ENCODE measurements around the gene MED25.
"Not testable (repeated sequence)": the region's sequence is repeated elsewhere in the genome, so short reads cannot be mapped to it uniquely, and the experiment has no call there.

Gene MED25

GRCh38 chr19:49818649-49819370 lies 721 bp downstream of the MED25 start:
- DNase-seq, result no peak

- not testable (repeated sequence) for DNase-seq
These were observed 1.5 kb downstream of the MED25 start for GRCh38 chr19:49819452-49820115.

GRCh38 chr19:49820125-49820524 lies 2.0 kb downstream of the MED25 start:
- peak; percentile 47 for DNase-seq

- DNase-seq, result peak; percentile 56
These were observed 5.4 kb downstream of the MED25 start for GRCh38 chr19:49823472-49823871.

GRCh38 chr19:49824662-49825061 lies 6.6 kb downstream of the MED25 start:
- no peak for DNase-seq

GRCh38 chr19:49827034-49827433 lies 8.9 kb downstream of the MED25 start:
- DNase-seq, result no peak

GRCh38 chr19:49829200-49829599 lies 11.1 kb downstream of the MED25 start:
- no peak for DNase-seq

GRCh38 chr19:49829721-49830120 lies 11.6 kb downstream of the MED25 start:
- DNase-seq, result no peak

GRCh38 chr19:49830766-49831165 lies 12.7 kb downstream of the MED25 start:
- no peak for DNase-seq

GRCh38 chr19:49831592-49831991 lies 13.5 kb downstream of the MED25 start:
- no peak for DNase-seq

- no peak for DNase-seq
These were observed 14.5 kb downstream of the MED25 start for GRCh38 chr19:49832556-49832955.

GRCh38 chr19:49833599-49833998 lies 15.5 kb downstream of the MED25 start:
- DNase-seq, result no peak

GRCh38 chr19:49835562-49835961 lies 17.5 kb downstream of the MED25 start:
- DNase-seq, result no peak

- no peak for DNase-seq
These were observed 18.3 kb downstream of the MED25 start for GRCh38 chr19:49836176-49837008.

GRCh38 chr19:49837009-49837310 lies 18.9 kb downstream of the MED25 start:
- DNase-seq, result no peak

- DNase-seq, result no peak
These were observed 19.3 kb downstream of the MED25 start for GRCh38 chr19:49837425-49837824.

- DNase-seq, result no peak
These were observed 20.9 kb downstream of the MED25 start for GRCh38 chr19:49838885-49839588.

GRCh38 chr19:49839713-49840112 lies 21.6 kb downstream of the MED25 start:
- no peak for DNase-seq

GRCh38 chr19:49840321-49840720 lies 22.2 kb downstream of the MED25 start:
- no peak for DNase-seq

GRCh38 chr19:49840736-49841249 lies 22.7 kb downstream of the MED25 start:
- no peak for DNase-seq

- DNase-seq, result no peak
These were observed 25.2 kb downstream of the MED25 start for GRCh38 chr19:49843265-49843664.

GRCh38 chr19:49844138-49845095 lies 26.3 kb downstream of the MED25 start:
- no peak for DNase-seq

Data from NCI-H2107 (cell line).